Spinal cord (tissue), 10 donors: ENCODE results near the gene WNT2B. TPM values are rescaled to one million over a fixed set of nuclear protein-coding genes. Genes with fewer than 3 reads are reported as not detected.
A peak's percentile ranks its signal among the peaks of the same experiment; 100 is the strongest.

Experiments
- DNase-seq, 6 donors: peaks; one replicate each; pipeline versions ENCODE4 v3.0.0 to v3.0.0-alpha.2; 2013 to 2015; ENCODE audit warnings: low spot score in 6 of 6, low read depth in 4 of 6
- H3K27ac ChIP-seq: one replicate; pipeline ENCODE4 v1.5.1; 2013; ENCODE audit warnings: low read depth, low read length, control low read depth
- H3K27me3 ChIP-seq: one replicate; pipeline ENCODE4 v1.6.1; 2013; ENCODE audit warnings: low read length; ENCODE audit not compliant: control insufficient read depth, insufficient read depth
- H3K36me3 ChIP-seq: one replicate; pipeline ENCODE4 v1.6.1; 2013; ENCODE audit warnings: low read length; ENCODE audit not compliant: control insufficient read depth, insufficient read depth
- H3K4me1 ChIP-seq: one replicate; pipeline ENCODE4 v1.6.1; 2013; ENCODE audit warnings: low read length; ENCODE audit not compliant: control insufficient read depth, insufficient read depth
- H3K4me3 ChIP-seq: one replicate; pipeline ENCODE4 v1.5.1; 2013; ENCODE audit warnings: low read depth, low read length, control low read depth
- H3K9me3 ChIP-seq: one replicate; pipeline ENCODE4 v1.6.1; 2013; ENCODE audit warnings: low read length; ENCODE audit not compliant: control insufficient read depth, insufficient read depth
- WGBS: methylation state at CpG from one replicate; pipeline ENCODE4 v1.1.5; 2013; ENCODE audit warnings: missing lambda C conversion rate; ENCODE audit not compliant: insufficient coverage; 5-methylcytosine and 5-hydroxymethylcytosine counted together
- polyA plus RNA-seq, 2 donors: library from polyadenylated mRNA; unstranded; fragments of 120-200 nt; gene quantifications; one replicate each; pipeline ENCODE4 v1.2.1, GENCODE V29; 2013; ENCODE audit not compliant: insufficient read length in 2 of 2
- total RNA-seq, 2 donors: library from RNA; depleted of rRNA in 1 of 2; stranded (reverse); fragments of 120-200 nt in 1 of 2; fragments of >200 nt in 1 of 2; gene quantifications; one replicate each; pipeline versions ENCODE4 v1.2.3 to v1.2.4, GENCODE V29; 2013 to 2014
- donor health status: healthy.

Gene WNT2B
- total and polyA plus RNA-seq, 4 donors: 3.5 to 19.0 (median 10.1) TPM

DNA sequence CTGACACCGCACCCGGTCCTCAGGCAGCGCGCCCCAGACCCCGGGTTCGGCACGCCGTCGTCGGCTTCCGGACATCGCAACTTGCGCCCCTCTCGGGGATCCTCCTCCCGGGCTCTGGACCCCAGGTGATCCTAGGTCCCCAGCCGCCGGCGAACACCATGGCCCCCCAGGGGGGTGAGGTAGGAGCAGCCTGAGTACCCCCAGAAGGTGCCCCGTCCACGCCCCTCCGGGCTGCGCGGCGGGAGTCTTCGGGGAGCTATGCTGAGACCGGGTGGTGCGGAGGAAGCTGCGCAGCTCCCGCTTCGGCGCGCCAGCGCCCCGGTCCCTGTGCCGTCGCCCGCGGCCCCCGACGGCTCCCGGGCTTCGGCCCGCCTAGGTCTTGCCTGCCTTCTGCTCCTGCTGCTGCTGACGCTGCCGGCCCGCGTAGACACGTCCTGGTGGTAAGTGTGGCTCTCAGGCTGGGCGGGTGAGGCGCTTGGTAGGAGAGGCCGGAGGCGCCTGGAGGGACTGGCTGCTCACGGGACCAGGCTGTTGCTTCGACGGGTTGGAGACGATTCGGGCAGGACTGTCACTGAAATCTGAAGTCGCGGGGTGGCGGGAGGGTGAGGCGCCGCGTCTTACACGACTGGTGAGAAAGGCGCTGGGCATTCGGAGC lies 367 bp downstream of the WNT2B start:
- no peak overlapping the region for H3K27ac ChIP-seq
- DNase-seq: no peak
- 4% methylated on average over 66 of the region's 66 CpGs for WGBS

GRCh38 chr1:112509660-112510178 lies 954 bp downstream of the WNT2B start:
- H3K4me3 ChIP-seq: peak overlapping the region; percentile 1
- no peak overlapping the region for H3K27ac ChIP-seq
- no peak for DNase-seq
- H3K36me3 ChIP-seq: no peaks in the 10 kb centered on the region
- H3K27me3 ChIP-seq: peaks cover 44% of the 10 kb centered on the region
- peaks cover 22% of the 10 kb centered on the region for H3K4me1 ChIP-seq
- 38% methylated on average over 14 of the region's 16 CpGs for WGBS
- H3K9me3 ChIP-seq: no peaks in the 10 kb centered on the region

More for the DNA sequence above, 367 bp downstream of the WNT2B start:
- Histone ChIP-seq H3K27me3 (peaks cover 50% of the 10 kb centered on the region), H3K36me3 (no peaks in the 10 kb centered on the region), H3K4me1 (peaks cover 22% of the 10 kb centered on the region), H3K9me3 (no peaks in the 10 kb centered on the region), H3K4me3 (peak overlapping the region; percentile 30)

GRCh38 chr1:112510340-112510739 lies 1.6 kb downstream of the WNT2B start:
- WGBS: no CpG with 5 or more reads among the region's 7 CpGs
- H3K9me3 ChIP-seq: no peaks in the 10 kb centered on the region
- DNase-seq: no peak
- no peaks in the 10 kb centered on the region for H3K36me3 ChIP-seq
- peaks cover 44% of the 10 kb centered on the region for H3K27me3 ChIP-seq
- H3K4me3 ChIP-seq: peak overlapping the region; percentile 1
- peaks cover 22% of the 10 kb centered on the region for H3K4me1 ChIP-seq
- H3K27ac ChIP-seq: no peak overlapping the region

GRCh38 chr1:112511897-112512296 lies 3.1 kb downstream of the WNT2B start:
- no CpG with 5 or more reads among the region's 2 CpGs for WGBS
- peaks cover 41% of the 10 kb centered on the region for H3K27me3 ChIP-seq

DNA sequence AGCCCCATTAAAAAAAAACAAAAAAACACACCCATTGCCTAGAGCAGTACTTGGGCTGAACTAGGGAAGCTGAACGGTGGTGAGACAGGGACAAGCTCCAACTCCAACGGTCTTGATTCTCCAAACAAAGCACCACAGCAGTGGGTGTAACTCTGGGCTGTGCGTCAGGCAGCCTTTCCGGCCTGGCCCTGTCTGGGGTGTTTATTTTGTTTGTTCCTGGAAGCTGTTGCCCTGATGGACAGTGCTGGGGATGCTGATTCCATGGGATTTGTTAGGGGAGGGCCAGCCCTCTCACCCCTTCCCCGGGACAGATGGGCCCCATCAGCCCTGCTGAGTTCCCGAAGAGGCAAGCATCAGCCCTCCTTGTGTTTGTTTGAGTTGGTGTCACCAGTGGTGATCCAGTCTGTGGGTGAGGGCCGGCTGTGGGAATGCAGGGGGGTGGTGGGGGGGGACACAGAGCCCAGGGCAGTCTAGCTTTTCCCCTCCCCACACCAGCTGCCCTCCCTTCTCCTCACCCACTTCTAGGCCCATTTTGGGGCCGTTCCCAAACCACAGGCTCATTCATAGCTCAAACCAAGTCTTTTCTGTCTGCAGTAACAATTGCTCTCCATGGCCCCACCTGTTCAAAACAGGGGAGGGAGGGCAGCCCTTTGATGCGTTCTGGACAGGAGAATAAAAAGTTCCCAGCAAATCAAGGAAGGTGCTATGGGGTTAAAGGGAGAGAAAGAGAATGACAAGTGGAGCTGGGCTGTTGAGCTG lies 4.5 kb downstream of the WNT2B start:
- Histone ChIP-seq H3K4me3 (no peak overlapping the region), H3K27ac (no peak overlapping the region), H3K4me1 (peaks cover 15% of the 10 kb centered on the region), H3K9me3 (no peaks in the 10 kb centered on the region), H3K36me3 (peaks cover 6% of the 10 kb centered on the region), H3K27me3 (peaks cover 27% of the 10 kb centered on the region)
- peak in 1 of 6 donors; percentile 48 for DNase-seq
- WGBS: 42% methylated on average over 4 of the region's 9 CpGs

More at GRCh38 chr1:112511897-112512296, 3.1 kb downstream of the WNT2B start:
- H3K4me3 ChIP-seq: no peak overlapping the region
- H3K9me3 ChIP-seq: no peaks in the 10 kb centered on the region
- H3K36me3 ChIP-seq: peaks cover 3% of the 10 kb centered on the region
- H3K4me1 ChIP-seq: peaks cover 22% of the 10 kb centered on the region
- no peak overlapping the region for H3K27ac ChIP-seq
- no peak for DNase-seq

GRCh38 chr1:112514901-112515300 lies 6.1 kb downstream of the WNT2B start:
- no peak overlapping the region for H3K4me3 ChIP-seq
- H3K27ac ChIP-seq: no peak overlapping the region
- peaks cover 6% of the 10 kb centered on the region for H3K36me3 ChIP-seq
- H3K27me3 ChIP-seq: peaks cover 13% of the 10 kb centered on the region
- H3K4me1 ChIP-seq: peaks cover 3% of the 10 kb centered on the region
- H3K9me3 ChIP-seq: no peaks in the 10 kb centered on the region
- WGBS: 94% methylated on average over 9 of the region's 12 CpGs
- DNase-seq: no peak

DNA sequence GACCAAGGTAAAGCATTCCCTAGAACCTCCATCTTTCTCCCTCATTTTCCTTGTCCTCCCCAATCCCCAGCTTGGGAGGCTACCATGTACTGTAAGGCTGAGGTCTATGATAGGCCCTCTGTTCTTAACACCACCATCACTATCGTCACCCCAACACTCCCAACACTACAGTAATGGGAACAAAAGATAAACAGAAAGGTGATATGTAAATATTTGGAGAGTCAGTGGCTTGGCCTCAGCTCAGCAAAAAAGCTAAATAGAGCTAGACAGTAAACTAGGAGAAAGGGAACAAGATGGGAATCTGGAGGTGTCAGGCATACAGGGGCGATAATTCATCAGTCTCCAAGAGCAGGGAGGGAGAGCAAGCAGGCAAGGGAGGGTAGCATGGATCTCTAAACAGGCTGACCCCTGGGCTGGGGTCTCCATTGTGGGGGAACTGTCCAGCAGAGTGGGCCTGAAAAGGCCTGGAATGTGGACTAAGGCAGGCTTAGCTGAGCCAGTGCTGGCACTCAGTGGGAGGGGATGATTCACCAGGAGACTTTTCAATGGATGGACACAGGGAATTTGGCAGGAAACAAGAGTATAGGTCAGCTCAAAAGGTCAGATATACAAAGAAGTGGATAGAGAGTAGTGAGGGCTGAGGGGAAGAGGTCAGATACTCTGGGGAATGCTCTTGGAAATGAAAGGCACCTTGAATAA lies 6.7 kb downstream of the WNT2B start:
- H3K4me3 ChIP-seq: no peak overlapping the region
- peaks cover 3% of the 10 kb centered on the region for H3K4me1 ChIP-seq
- 38% methylated on average over 1 of the region's 2 CpGs for WGBS
- peaks cover 7% of the 10 kb centered on the region for H3K27me3 ChIP-seq
- H3K27ac ChIP-seq: no peak overlapping the region
- no peak for DNase-seq
- H3K9me3 ChIP-seq: no peaks in the 10 kb centered on the region
- peaks cover 6% of the 10 kb centered on the region for H3K36me3 ChIP-seq

- Histone ChIP-seq H3K36me3 (peaks cover 6% of the 10 kb centered on the region), H3K4me1 (peaks cover 3% of the 10 kb centered on the region), H3K27ac (no peak overlapping the region), H3K27me3 (peaks cover 5% of the 10 kb centered on the region), H3K9me3 (no peaks in the 10 kb centered on the region), H3K4me3 (no peak overlapping the region)
- no peak for DNase-seq
- 82% methylated on average over 14 of the region's 14 CpGs for WGBS
These were observed 7.4 kb downstream of the WNT2B start for GRCh38 chr1:112516141-112516540.

- Histone ChIP-seq H3K27me3 (peaks cover 5% of the 10 kb centered on the region), H3K4me3 (no peak overlapping the region), H3K36me3 (peaks cover 10% of the 10 kb centered on the region), H3K9me3 (no peaks in the 10 kb centered on the region), H3K4me1 (peaks cover 3% of the 10 kb centered on the region), H3K27ac (no peak overlapping the region)
- no peak for DNase-seq
- WGBS: 96% methylated on average over 8 of the region's 9 CpGs
These were observed 8.5 kb downstream of the WNT2B start for GRCh38 chr1:112517231-112517630.
